Endodermal cell (in vitro differentiated cells): ENCODE data around the gene BPI. TPM values are rescaled to one million over a fixed set of nuclear protein-coding genes. Genes with fewer than 3 reads are reported as not detected.

Source experiments
- DNase-seq: peaks from one replicate; pipeline ENCODE4 v3.0.0-alpha.2; 2017
- H3K27ac ChIP-seq: 2 replicates; pipeline ENCODE4 v1.5.1; 2013; ENCODE audit warnings: mild to moderate bottlenecking, low read depth, low read length, moderate library complexity
- H3K27me3 ChIP-seq: 2 replicates; pipeline ENCODE4 v1.6.1; 2013; ENCODE audit warnings: mild to moderate bottlenecking, low read length, moderate library complexity; ENCODE audit not compliant: insufficient read depth, control insufficient read depth, poor library complexity, severe bottlenecking
- H3K36me3 ChIP-seq: 2 replicates; pipeline ENCODE4 v1.7.0; 2013; ENCODE audit warnings: mild to moderate bottlenecking, low read length, moderate library complexity; ENCODE audit not compliant: control insufficient read depth, insufficient read depth
- H3K4me1 ChIP-seq: one replicate; pipeline ENCODE4 v1.7.0; 2013; ENCODE audit warnings: low read length; ENCODE audit not compliant: control insufficient read depth, insufficient read depth
- H3K4me3 ChIP-seq: 2 replicates; pipeline ENCODE4 v1.5.1; 2013; ENCODE audit warnings: mild to moderate bottlenecking, low read length, moderate library complexity
- H3K9ac ChIP-seq: 2 replicates; pipeline ENCODE4 v1.6.1; 2013; ENCODE audit warnings: mild to moderate bottlenecking, low read length, moderate library complexity; ENCODE audit not compliant: poor library complexity, severe bottlenecking; ENCODE audit errors: extremely low read depth
- H3K9me3 ChIP-seq: 2 replicates; pipeline ENCODE4 v1.6.1; 2013; ENCODE audit warnings: mild to moderate bottlenecking, low read length, moderate library complexity; ENCODE audit not compliant: control insufficient read depth
- H3K27ac Mint-ChIP-seq: 2 replicates; pipeline ENCODE4 v1.8.0; 2020; ENCODE audit warnings: mixed read lengths
- H3K27me3 Mint-ChIP-seq: 2 replicates; pipeline ENCODE4 v1.8.0; 2021; ENCODE audit warnings: mild to moderate bottlenecking, mixed read lengths; ENCODE audit not compliant: insufficient read depth
- H3K36me3 Mint-ChIP-seq: 2 replicates; pipeline ENCODE4 v1.8.0; 2020; ENCODE audit warnings: low read depth, mixed read lengths
- H3K4me1 Mint-ChIP-seq: 2 replicates; pipeline ENCODE4 v1.8.0; 2020; ENCODE audit warnings: mixed read lengths
- H3K4me3 Mint-ChIP-seq: 2 replicates; pipeline ENCODE4 v1.8.0; 2020; ENCODE audit warnings: mild to moderate bottlenecking, moderate library complexity, mixed read lengths
- H3K9me3 Mint-ChIP-seq: 2 replicates; pipeline ENCODE4 v1.8.0; 2020; ENCODE audit warnings: mild to moderate bottlenecking, mixed read lengths
- CTCF ChIP-seq: fragments of 200-600 bp; sonication (generic); conservative IDR thresholded peaks from 2 replicates; pipeline ENCODE4 v1.5.0; 2021; ENCODE audit warnings: antibody characterized with exemption, mild to moderate bottlenecking
- WGBS, 2 experiments: methylation state at CpG; one replicate each; pipeline versions ENCODE4 v1.1.5 to v1.1.7; 2013; ENCODE audit warnings: missing lambda C conversion rate in 2 of 2, mixed read lengths in 1 of 2; ENCODE audit not compliant: insufficient coverage in 1 of 2, insufficient read length in 1 of 2; 5-methylcytosine and 5-hydroxymethylcytosine counted together
- total RNA-seq, 2 donors: library from RNA; stranded (reverse); fragmentation: NEBNext Ultra II Directional in 1 of 2; extraction: Animal tissue kit (Norgen Biotek cat#: 25700) in 1 of 2; gene quantifications; 2 replicates in 1 of 2; 3 replicates in 1 of 2; pipeline ENCODE4 v1.2.1, GENCODE V29; 2021

Gene BPI
- total RNA-seq, 2 donors from 2014 or later: not detected

GRCh38 chr20:38301309-38301708, 2.6 kb upstream of the BPI start:
- 82 to 100% methylated on average over 2 to 3 of the region's 3 CpGs for WGBS, 2 experiments
- no peak overlapping the region for H3K27ac Mint-ChIP-seq
- H3K36me3 Mint-ChIP-seq: no peaks in the 10 kb centered on the region
- no peaks in the 10 kb centered on the region for H3K4me1 Mint-ChIP-seq
- no peaks in the 10 kb centered on the region for H3K27me3 Mint-ChIP-seq
- H3K27me3 ChIP-seq: no peaks in the 10 kb centered on the region
- TF ChIP-seq CTCF: no peak
- H3K36me3 ChIP-seq: no peaks in the 10 kb centered on the region
- H3K27ac ChIP-seq: no peak overlapping the region
- no peak for DNase-seq
- H3K9ac ChIP-seq: no peak overlapping the region
- H3K9me3 ChIP-seq: no peaks in the 10 kb centered on the region
- H3K4me1 ChIP-seq: no peaks in the 10 kb centered on the region
- H3K9me3 Mint-ChIP-seq: no peaks in the 10 kb centered on the region
- H3K4me3 ChIP-seq: no peak overlapping the region
- H3K4me3 Mint-ChIP-seq: no peak overlapping the region

DNA sequence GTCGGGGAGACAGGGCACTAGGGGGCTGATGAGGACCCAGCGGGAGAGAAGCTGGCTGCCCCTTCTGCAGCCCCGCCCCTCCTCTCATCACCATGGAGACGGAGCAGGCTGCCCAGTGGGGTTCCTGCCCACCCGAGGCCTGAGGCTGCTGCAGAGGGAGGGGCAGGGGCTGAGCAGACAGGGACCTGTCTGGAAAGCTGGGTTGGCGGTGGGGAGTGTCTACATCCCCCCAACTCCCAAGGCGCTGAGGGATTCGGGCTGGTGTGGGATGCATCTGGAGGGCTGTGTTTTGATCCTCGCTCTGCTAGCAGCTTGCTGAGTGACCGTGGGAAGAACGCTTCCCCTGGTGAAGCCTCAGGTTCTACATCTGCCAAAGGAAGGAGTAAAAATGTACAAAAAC, 1.2 kb upstream of the BPI start:
- Histone ChIP-seq H3K27ac (peak overlapping the region; percentile 94), H3K27me3 (no peaks in the 10 kb centered on the region), H3K4me1 (no peaks in the 10 kb centered on the region), H3K9me3 (no peaks in the 10 kb centered on the region), H3K4me3 (no peak overlapping the region), H3K36me3 (no peaks in the 10 kb centered on the region), H3K9ac (no peak overlapping the region)
- no peaks in the 10 kb centered on the region for H3K36me3 Mint-ChIP-seq
- no peaks in the 10 kb centered on the region for H3K9me3 Mint-ChIP-seq
- no peak overlapping the region for H3K4me3 Mint-ChIP-seq
- DNase-seq: no peak
- TF ChIP-seq CTCF: no peak
- WGBS, 2 experiments: 45 to 48% methylated on average over 4 to 11 of the region's 11 CpGs
- no peaks in the 10 kb centered on the region for H3K27me3 Mint-ChIP-seq
- H3K27ac Mint-ChIP-seq: no peak overlapping the region
- H3K4me1 Mint-ChIP-seq: no peaks in the 10 kb centered on the region

- peak overlapping the region; percentile 53 for H3K27ac ChIP-seq
- DNase-seq: peak; percentile 89
Measured at GRCh38 chr20:38304845-38305447, 990 bp downstream of the BPI start.

More at GRCh38 chr20:38304845-38305447, 990 bp downstream of the BPI start:
- Mint-ChIP-seq H3K27ac (no peak overlapping the region), H3K27me3 (peaks cover 3% of the 10 kb centered on the region), H3K4me3 (no peak overlapping the region), H3K36me3 (no peaks in the 10 kb centered on the region), H3K9me3 (peaks cover 2% of the 10 kb centered on the region), H3K4me1 (no peaks in the 10 kb centered on the region)
- H3K4me3 ChIP-seq: no peak overlapping the region
- no peaks in the 10 kb centered on the region for H3K27me3 ChIP-seq
- peak; percentile 82 for TF ChIP-seq CTCF
- no peaks in the 10 kb centered on the region for H3K36me3 ChIP-seq
- H3K4me1 ChIP-seq: no peaks in the 10 kb centered on the region
- 76 to 80% methylated on average over 6 to 8 of the region's 8 CpGs for WGBS, 2 experiments
- H3K9me3 ChIP-seq: peaks cover 6% of the 10 kb centered on the region
- no peak overlapping the region for H3K9ac ChIP-seq
